Panc1 (cell line): ENCODE measurements around the gene CWH43. TPM values are rescaled to one million over a fixed set of nuclear protein-coding genes. Genes with fewer than 3 reads are reported as not detected.
"Not testable (repeated sequence)": the region's sequence is repeated elsewhere in the genome, so short reads cannot be mapped to it uniquely, and the experiment has no call there.

ENCODE experiments used
- ATAC-seq: fragments of 200-7000 bp; cut with Tn5 transposase; 2 replicates; pipeline ENCODE4 v1.9.1; 2020; ENCODE audit warnings: mild to moderate bottlenecking, moderate library complexity
- BruUV-seq: library from RNA; stranded (reverse); fragments of 400-500 nt; replicated peaks from 2 replicates; lab custom pipeline; 2021; lab: Mats Ljungman, UMichigan
- CTCF ChIA-PET: fragments of 300-600 bp; sonication (Branson Sonifier 250); formaldehyde crosslinking; loops from one replicate; lab custom pipeline; 2022; ENCODE audit warnings: antibody characterized with exemption; lab: Charles Lee
- POLR2A ChIA-PET: fragments of 300-600 bp; sonication (Branson Sonifier 250); formaldehyde crosslinking; loops from one replicate; lab custom pipeline; 2022; ENCODE audit warnings: antibody characterized with exemption; lab: Charles Lee
- DNase-seq: peaks from one replicate; pipeline ENCODE4 v3.0.0-alpha.2; 2010; ENCODE audit warnings: low read depth, low spot score
- H3K27ac ChIP-seq: 2 replicates; pipeline ENCODE4 v1.5.1; 2011; ENCODE audit warnings: mild to moderate bottlenecking, low read length, inconsistent platforms
- H3K27me3 ChIP-seq: fragments of 200-500 bp; sonication (Bioruptor generic); 2 replicates; pipeline ENCODE4 v1.6.0; 2014; ENCODE audit warnings: low read length, inconsistent platforms; ENCODE audit not compliant: control insufficient read depth, insufficient read depth
- H3K36me3 ChIP-seq: fragments of 200-500 bp; sonication (Bioruptor generic); 2 replicates; pipeline ENCODE4 v1.5.1; 2014; ENCODE audit warnings: inconsistent platforms, mild to moderate bottlenecking, low read length, moderate library complexity; ENCODE audit not compliant: control insufficient read depth, insufficient read depth
- H3K4me1 ChIP-seq: 2 replicates; pipeline ENCODE4 v1.5.1; 2011; ENCODE audit warnings: inconsistent platforms, mild to moderate bottlenecking, low read length, moderate library complexity; ENCODE audit not compliant: control insufficient read depth, insufficient read depth
- H3K4me3 ChIP-seq, 2 experiments: 2 replicates each; pipeline ENCODE4 v1.5.1; 2011 to 2012; ENCODE audit warnings: low read depth in 2 of 2, low read length in 2 of 2, mild to moderate bottlenecking in 2 of 2, inconsistent platforms in 1 of 2, moderate library complexity in 1 of 2
- H3K9me3 ChIP-seq: fragments of 200-500 bp; sonication (Bioruptor generic); 2 replicates; pipeline ENCODE4 v1.5.1; 2014; ENCODE audit warnings: low read depth, mild to moderate bottlenecking, inconsistent platforms, low read length, moderate library complexity; ENCODE audit not compliant: control insufficient read depth, insufficient read depth
- in situ Hi-C: cut with HindIII; loops from 2 replicates; pipeline ENCODE4 v1.10.0; 2016; ENCODE audit warnings: low sequenced_read_pairs, low pct_unique_long_range_greater_than_20kb
- intact Hi-C: fragments of 100-400 bp; cut with micrococcal nuclease; formaldehyde crosslinking; loops from one replicate; pipeline ENCODE4 v1.10.0; 2022; ENCODE audit not compliant: unreplicated experiment
- total RNA-seq: library from RNA; stranded (reverse); gene quantifications from one replicate; pipeline ENCODE4 v1.2.1, GENCODE V29; 2021; ENCODE audit not compliant: unreplicated experiment

Gene CWH43
- total RNA-seq, 1 experiment from 2014 or later = not detected

DNA sequence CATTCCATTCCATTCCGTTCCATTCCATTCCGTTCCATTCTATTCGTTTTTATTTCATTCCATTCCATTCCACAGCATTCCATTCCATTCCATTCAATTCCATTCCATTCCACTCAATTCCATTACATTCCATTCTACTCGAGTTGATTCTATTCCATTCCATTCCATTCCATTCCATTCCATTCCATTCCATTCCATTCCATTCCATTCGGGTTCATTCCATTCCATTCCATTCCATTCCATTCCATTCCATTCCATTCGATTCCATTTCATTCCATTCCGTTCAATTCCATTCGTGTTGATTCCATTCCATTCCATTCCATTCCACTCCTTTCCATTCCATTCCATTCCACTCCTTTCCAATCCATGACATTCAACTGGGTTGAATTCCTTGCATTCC lies 110.6 kb downstream of the CWH43 start:
- H3K36me3 ChIP-seq, H3K27ac ChIP-seq, CTCF ChIA-PET, BruUV-seq, POLR2A ChIA-PET, in situ Hi-C loops, H3K4me3 ChIP-seq, H3K9me3 ChIP-seq, intact Hi-C loops, H3K4me1 ChIP-seq, H3K27me3 ChIP-seq, DNase-seq: not testable (repeated sequence)
- ATAC-seq = peak; percentile 80; the same call in 1 of the 2 replicates

DNA sequence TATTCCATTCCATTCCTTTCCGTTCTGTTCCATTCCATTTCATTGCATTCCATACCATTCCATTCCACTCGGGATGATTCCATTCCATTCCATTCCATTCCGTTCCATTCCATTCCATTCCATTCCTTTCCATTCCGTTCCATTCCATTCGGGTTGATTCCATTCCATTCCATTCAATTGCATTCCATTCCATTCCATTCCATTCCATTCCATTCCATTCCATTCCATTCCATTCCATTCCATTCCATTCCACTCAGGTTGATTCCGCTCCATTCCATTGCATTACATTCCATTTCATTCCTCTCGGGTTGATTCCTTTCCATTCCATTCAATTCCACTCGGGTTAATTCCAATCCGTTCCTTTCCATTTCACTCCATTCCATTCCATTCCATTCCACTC lies 111.0 kb downstream of the CWH43 start:
- 0 out of 2 replicates have a peak, but pooled peaks have one; percentile 51 for ATAC-seq
- intact Hi-C loops, H3K27me3 ChIP-seq, BruUV-seq, POLR2A ChIA-PET, H3K9me3 ChIP-seq, in situ Hi-C loops, H3K27ac ChIP-seq, DNase-seq, H3K36me3 ChIP-seq, CTCF ChIA-PET, H3K4me1 ChIP-seq, H3K4me3 ChIP-seq: not testable (repeated sequence)

DNA sequence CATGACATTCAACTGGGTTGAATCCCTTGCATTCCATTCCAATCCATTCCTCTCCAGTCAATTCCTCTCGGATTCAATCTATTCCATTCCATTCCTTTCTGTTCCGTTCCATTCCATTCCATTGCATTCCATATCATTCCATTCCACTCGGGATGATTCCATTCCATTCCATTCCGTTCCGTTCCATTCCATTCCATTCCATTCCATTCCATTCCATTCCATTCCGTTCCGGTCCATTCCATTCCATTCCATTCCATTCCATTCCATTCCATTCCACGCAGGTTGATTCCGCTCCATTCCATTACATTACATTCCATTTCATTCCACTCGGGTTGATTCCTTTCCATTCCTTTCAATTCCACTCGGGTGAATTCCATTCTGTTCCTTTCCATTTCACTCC lies 111.4 kb downstream of the CWH43 start:
- H3K9me3 ChIP-seq, in situ Hi-C loops, CTCF ChIA-PET, H3K36me3 ChIP-seq, H3K27ac ChIP-seq, H3K4me3 ChIP-seq, intact Hi-C loops, H3K4me1 ChIP-seq, ATAC-seq, BruUV-seq, POLR2A ChIA-PET, H3K27me3 ChIP-seq, DNase-seq: not testable (repeated sequence)

DNA sequence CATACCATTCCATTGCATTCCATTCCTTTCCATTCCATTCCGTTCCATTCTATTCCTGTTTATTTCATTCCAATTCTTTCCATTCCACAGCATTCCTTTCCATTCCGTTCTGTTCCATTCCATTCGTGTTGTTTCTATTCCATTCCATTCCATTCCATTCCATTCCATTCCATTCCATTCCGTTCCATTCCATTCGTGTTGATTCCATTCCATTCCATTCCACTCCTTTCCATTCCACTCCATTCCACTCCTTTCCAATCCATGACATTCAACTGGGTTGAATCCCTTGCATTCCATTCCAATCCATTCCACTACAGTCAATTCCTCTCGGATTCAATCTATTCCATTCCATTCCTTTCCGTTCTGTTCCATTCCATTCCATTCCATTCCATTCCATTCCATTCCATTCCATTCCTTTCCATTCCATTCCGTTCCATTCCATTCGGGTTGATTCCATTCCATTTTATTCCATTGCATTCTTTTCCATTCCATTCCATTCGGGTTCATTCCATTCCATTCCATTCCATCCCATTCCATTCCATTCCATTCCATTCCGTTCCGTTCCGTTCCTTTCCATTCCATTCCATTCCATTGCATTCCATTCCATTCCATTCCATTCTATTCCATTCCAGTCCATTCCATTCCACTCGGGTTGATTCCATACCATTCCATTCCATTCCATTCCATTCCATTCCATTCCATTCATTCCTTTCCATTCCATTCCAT lies 112.1 kb downstream of the CWH43 start:
- H3K27ac ChIP-seq, H3K27me3 ChIP-seq, CTCF ChIA-PET, ATAC-seq, DNase-seq, H3K4me3 ChIP-seq, H3K9me3 ChIP-seq, BruUV-seq, in situ Hi-C loops, intact Hi-C loops, H3K36me3 ChIP-seq, POLR2A ChIA-PET, H3K4me1 ChIP-seq: not testable (repeated sequence)

DNA sequence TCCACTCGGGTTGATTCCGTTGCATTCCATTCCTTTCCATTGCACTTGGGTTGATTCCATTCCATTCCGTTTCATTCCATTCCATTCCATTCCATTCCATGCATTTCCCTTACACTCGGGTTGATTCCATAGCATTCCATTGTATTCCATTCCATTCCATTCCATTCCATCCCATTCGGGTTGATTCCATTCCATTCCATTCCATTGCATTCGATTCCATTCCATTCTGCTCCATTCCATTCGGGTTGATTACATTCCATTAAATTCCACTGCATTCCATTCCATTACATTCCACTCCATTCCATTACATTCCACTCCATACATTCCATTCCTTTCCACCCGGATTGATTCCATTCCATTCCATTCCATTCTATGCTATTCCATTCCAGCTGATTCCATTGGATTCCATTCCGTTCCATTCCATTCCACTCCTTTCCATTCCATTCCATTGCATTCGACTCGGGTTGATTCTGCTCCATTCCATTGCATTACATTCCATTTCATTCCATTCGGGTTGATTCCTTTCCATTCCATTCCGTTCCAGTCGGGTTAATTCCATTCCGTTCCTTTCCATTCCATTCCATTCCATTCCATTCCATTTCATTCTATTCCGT lies 113.9 kb downstream of the CWH43 start:
- POLR2A ChIA-PET, ATAC-seq, H3K27me3 ChIP-seq, H3K36me3 ChIP-seq, H3K27ac ChIP-seq, in situ Hi-C loops, BruUV-seq, intact Hi-C loops, H3K4me3 ChIP-seq, H3K4me1 ChIP-seq, H3K9me3 ChIP-seq, DNase-seq, CTCF ChIA-PET: not testable (repeated sequence)

DNA sequence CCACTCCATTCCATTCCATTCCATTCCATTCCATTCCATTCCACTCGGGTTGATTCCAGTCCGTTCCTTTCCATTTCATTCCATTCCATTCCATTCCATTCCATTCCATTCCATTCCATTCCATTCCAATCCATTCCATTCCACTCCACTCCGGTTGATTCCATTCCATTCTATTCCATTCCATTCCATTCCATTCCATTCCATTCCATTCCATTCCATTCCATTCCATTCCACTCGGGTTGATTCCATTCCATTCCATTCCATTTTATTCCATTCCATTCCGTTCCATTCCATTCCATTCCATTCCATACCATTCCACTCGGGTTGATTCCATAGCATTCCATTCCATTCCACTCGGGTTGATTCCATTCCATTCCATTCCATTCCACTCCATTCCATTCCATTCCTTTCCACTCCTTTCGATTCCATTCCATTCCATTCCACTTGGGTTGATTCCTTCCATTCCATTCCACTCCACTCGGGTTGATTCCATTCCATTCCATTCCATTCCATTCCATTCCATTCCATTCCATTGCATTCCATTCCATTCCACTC lies 116.3 kb downstream of the CWH43 start:
- H3K27ac ChIP-seq, H3K4me3 ChIP-seq, H3K9me3 ChIP-seq, POLR2A ChIA-PET, BruUV-seq, intact Hi-C loops, in situ Hi-C loops, CTCF ChIA-PET, H3K36me3 ChIP-seq, H3K4me1 ChIP-seq, DNase-seq, H3K27me3 ChIP-seq: not testable (repeated sequence)
- peak; percentile 57; the same call in 1 of the 2 replicates for ATAC-seq

DNA sequence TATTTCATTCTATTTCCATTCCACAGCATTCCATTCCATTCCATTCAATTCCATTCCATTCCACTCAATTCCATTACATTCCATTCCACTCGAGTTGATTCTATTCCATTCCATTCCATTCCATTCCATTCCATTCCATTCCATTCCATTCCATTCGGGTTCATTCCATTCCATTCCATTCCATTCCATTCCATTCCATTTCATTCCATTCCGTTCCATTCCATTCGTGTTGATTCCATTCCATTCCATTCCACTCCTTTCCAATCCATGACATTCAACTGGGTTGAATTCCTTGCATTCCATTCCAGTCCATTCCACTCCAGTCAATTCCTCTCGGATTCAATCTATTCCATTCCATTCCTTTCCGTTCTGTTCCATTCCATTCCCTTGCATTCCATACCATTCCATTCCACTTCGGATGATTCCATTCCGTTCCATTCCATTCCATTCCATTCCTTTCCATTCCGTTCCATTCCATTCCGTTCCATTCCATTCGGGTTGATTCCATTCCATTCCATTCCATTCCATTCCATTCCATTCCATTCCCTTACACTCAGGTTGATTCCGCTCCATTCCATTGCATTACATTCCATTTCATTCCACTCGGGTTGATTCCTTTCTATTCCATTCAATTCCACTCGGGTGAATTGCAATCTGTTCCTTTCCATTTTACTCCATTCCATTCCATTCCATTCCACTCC lies 117.5 kb downstream of the CWH43 start:
- POLR2A ChIA-PET, H3K27me3 ChIP-seq, DNase-seq, H3K36me3 ChIP-seq, in situ Hi-C loops, intact Hi-C loops, CTCF ChIA-PET, H3K27ac ChIP-seq, H3K4me1 ChIP-seq, BruUV-seq, ATAC-seq, H3K9me3 ChIP-seq, H3K4me3 ChIP-seq: not testable (repeated sequence)
